ENCODE measurements around the gene MRPS31. TPM values are rescaled to one million over a fixed set of nuclear protein-coding genes. Genes with fewer than 3 reads are reported as not detected.

Gene MRPS31
- total and polyA plus RNA-seq, 2 donors (not counting 3 experiments of a cell fraction or from before 2014, with no cell fraction given), result 7.6 to 17.8 TPM

- intact Hi-C loops (cut with micrococcal nuclease), result no loop called here
Observed at GRCh38 chr13:40679480-40679985, 91.5 kb downstream of the MRPS31 start.

More at GRCh38 chr13:40679480-40679985, 91.5 kb downstream of the MRPS31 start:
- Histone ChIP-seq H2AFZ (ENCODE audit: low read depth, low read length) (no peak overlapping the region), H3K4me1 (ENCODE audit: control insufficient read depth, extremely low read depth, insufficient read depth, low read length) (peaks cover 22% of the 10 kb centered on the region), H3K27ac (ENCODE audit: insufficient read depth, low read depth, low read length) (no peak overlapping the region), H3K27me3 (ENCODE audit: control insufficient read depth in 2 of 2, insufficient read depth in 2 of 2, low read length in 2 of 2) (no peaks in the 10 kb centered on the region), H3K36me3 (ENCODE audit: control insufficient read depth in 2 of 2, extremely low read depth in 1 of 2, insufficient read depth in 2 of 2, low read length in 2 of 2) (no peaks in the 10 kb centered on the region), H4K20me1 (replicated peaks; ENCODE audit: control insufficient read depth, extremely low read depth, insufficient read depth, low read length) (no peaks in the 10 kb centered on the region), H3K9ac (replicated peaks; ENCODE audit: extremely low read depth, insufficient read depth, low read length) (no peak overlapping the region), H3K4me2 (ENCODE audit: insufficient read depth, low read length) (no peak overlapping the region), H3K9me3 (replicated peaks; ENCODE audit: control insufficient read depth, insufficient read depth, low read length) (no peaks in the 10 kb centered on the region), H3K79me2 (ENCODE audit: control insufficient read depth, insufficient read depth, low read length) (no peaks in the 10 kb centered on the region), H3K4me3 (replicated peaks in 1 of 3; ENCODE audit: insufficient read depth in 1 of 3, low read depth in 1 of 3, low read length in 3 of 3) (no peak overlapping the region), H3K9me1 (replicated peaks; ENCODE audit: control insufficient read depth, extremely low read depth, insufficient read depth, low read length) (no peaks in the 10 kb centered on the region)
- BruUV-seq (replicated peaks), result no TSS peak
- dilution Hi-C loops (cut with MboI; ENCODE audit: extremely low pct_ligation_motif_present, low sequenced_read_pairs), result no loop called here
- FAIRE-seq, result no peak
- CTCF ChIA-PET, result interaction anchor here (0.8 to 6.1 kb wide), 2 partner anchors 11 to 610 kb away, joined by 3 to 66 read pairs; no protein-coding TSS in a partner anchor
- DNase-seq (ENCODE audit: low read depth, low spot score), result no peak
- POLR2A ChIA-PET, result no interaction called here
- no peak for TF ChIP-seq FOS (IDR thresholded peaks at IDR 0.05; ENCODE audit: borderline replicate concordance, insufficient read depth, low read length)
- no peak for TF ChIP-seq POLR2AphosphoS5 (IDR thresholded peaks at IDR 0.05; ENCODE audit: insufficient read depth, low read depth, low read length)
- TF ChIP-seq MYC (IDR thresholded peaks at IDR 0.05; ENCODE audit: low read depth, low read length), result no peak
- no peak for TF ChIP-seq MAX (IDR thresholded peaks at IDR 0.05; ENCODE audit: insufficient read depth, insufficient read length)
- TF ChIP-seq POLR2A (IDR thresholded peaks at IDR 0.05; ENCODE audit: low read depth, low read length), result no peak
- TF ChIP-seq CTCF (IDR thresholded peaks at IDR 0.05; ENCODE audit: extremely low read depth in 1 of 2, insufficient read depth in 1 of 2, low read depth in 1 of 2, low read length in 2 of 2), result no peak
- no peak for TF ChIP-seq EZH2 (IDR thresholded peaks at IDR 0.05; ENCODE audit: borderline replicate concordance, low read depth, low read length, severe bottlenecking)
- TF ChIP-seq GATA2 (IDR thresholded peaks at IDR 0.05; ENCODE audit: insufficient read depth, insufficient read length, low read depth, low read length), result no peak
- TF ChIP-seq JUN (IDR thresholded peaks at IDR 0.05; ENCODE audit: borderline replicate concordance, insufficient read depth, insufficient read length, low read depth), result no peak

MicroRNA genes within 50 kb of the gene (microRNA counts, 767-probe panel; counts per million panel counts)
- microRNA hsa-miR-320d (723 counts per million, percentile 96 among the panel's probes with 10 or more counts), microRNA hsa-miR-621 (723 counts per million, percentile 96 among the panel's probes with 10 or more counts)

Small RNAs within 50 kb of the gene (microRNA-seq; reads per million reads assigned to microRNA genes)
- gene MIR320D1 (ENCODE audit: borderline number of aligned reads, borderline replicate concordance), result not detected
- not detected for gene MIR621 (ENCODE audit: borderline number of aligned reads, borderline replicate concordance)

Small RNAs within 50 kb of the gene (small RNA-seq; reads per million reads assigned to genes)
- gene MIR320D1 (ENCODE audit: insufficient read depth, insufficient read length, low read depth, low replicate concordance) (not detected), gene MIR621 (ENCODE audit: insufficient read depth, insufficient read length, low read depth, low replicate concordance) (not detected), gene RF00017 (ENCODE audit: insufficient read depth, insufficient read length, low read depth, low replicate concordance) (not detected)

Other genes starting within 250 kb of the MRPS31 start
- 47.6 and 48.5 TPM in 2 replicates for gene FOXO1, start 104.5 kb downstream of the MRPS31 start, total RNA-seq
- 44.7 and 46.6 TPM in 2 replicates for gene FOXO1, start 104.5 kb downstream of the MRPS31 start, polyA plus RNA-seq
- gene SLC25A15, start 18.4 kb upstream of the MRPS31 start, total RNA-seq, result 10.8 and 11.5 TPM in 2 replicates
- gene SLC25A15, start 18.4 kb upstream of the MRPS31 start, polyA plus RNA-seq, result 6.8 and 7.1 TPM in 2 replicates
- gene ELF1, start 248.1 kb upstream of the MRPS31 start, total RNA-seq, result 61.2 and 62.5 TPM in 2 replicates
- gene ELF1, start 248.1 kb upstream of the MRPS31 start, polyA plus RNA-seq, result 28.6 and 31.8 TPM in 2 replicates

Data from endothelial cell of umbilical vein (primary cell).